Astrocyte of the cerebellum (primary cell): ENCODE data around the gene DKKL1.

ENCODE experiments used
- DNase-seq: peaks from one replicate; pipeline ENCODE4 v3.0.0-alpha.2; 2011; ENCODE audit warnings: low read depth
- H3K4me3 ChIP-seq: 2 replicates; pipeline ENCODE4 v1.5.1; 2011; ENCODE audit warnings: mild to moderate bottlenecking, low read depth, low read length, moderate library complexity
- in situ Hi-C: cut with HindIII; loops from 2 replicates; pipeline ENCODE4 v1.10.0; 2017; ENCODE audit warnings: low sequenced_read_pairs
- TF ChIP-seq, protein P1 (sequence below): IDR thresholded peaks from 2 replicates; pipeline ENCODE4 v1.5.1; 2012; ENCODE audit warnings: low read length, low read depth, moderate library complexity, mild to moderate bottlenecking; ENCODE audit errors: missing control alignments

DKKL1 gene

DNA sequence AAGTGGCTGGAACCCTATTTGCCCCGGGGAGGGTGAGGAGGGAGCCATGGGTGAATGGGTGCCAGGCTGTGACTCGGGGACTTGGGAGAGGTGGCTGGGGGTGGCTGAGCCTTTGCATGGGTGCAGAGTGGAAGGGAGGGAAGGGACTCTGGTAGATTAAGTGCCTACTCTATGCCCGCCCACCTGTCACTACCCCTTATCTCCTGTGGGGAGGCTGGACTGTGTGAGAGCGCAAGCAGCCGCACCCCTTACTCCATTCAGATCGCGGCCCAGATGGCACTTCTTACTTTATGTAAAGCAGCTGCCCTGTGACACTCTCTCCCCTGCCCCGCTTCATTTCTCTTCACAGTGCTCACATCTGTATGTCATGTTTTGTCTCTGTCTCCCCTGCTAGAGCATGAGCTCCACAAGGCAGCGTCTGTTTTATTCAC lies 27.3 kb downstream of the DKKL1 start:
- no peak for DNase-seq
- no peak overlapping the region for H3K4me3 ChIP-seq
- in situ Hi-C loops, result no loop called here
- TF ChIP-seq, protein P1, sequence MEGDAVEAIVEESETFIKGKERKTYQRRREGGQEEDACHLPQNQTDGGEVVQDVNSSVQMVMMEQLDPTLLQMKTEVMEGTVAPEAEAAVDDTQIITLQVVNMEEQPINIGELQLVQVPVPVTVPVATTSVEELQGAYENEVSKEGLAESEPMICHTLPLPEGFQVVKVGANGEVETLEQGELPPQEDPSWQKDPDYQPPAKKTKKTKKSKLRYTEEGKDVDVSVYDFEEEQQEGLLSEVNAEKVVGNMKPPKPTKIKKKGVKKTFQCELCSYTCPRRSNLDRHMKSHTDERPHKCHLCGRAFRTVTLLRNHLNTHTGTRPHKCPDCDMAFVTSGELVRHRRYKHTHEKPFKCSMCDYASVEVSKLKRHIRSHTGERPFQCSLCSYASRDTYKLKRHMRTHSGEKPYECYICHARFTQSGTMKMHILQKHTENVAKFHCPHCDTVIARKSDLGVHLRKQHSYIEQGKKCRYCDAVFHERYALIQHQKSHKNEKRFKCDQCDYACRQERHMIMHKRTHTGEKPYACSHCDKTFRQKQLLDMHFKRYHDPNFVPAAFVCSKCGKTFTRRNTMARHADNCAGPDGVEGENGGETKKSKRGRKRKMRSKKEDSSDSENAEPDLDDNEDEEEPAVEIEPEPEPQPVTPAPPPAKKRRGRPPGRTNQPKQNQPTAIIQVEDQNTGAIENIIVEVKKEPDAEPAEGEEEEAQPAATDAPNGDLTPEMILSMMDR, result no peak

DNA sequence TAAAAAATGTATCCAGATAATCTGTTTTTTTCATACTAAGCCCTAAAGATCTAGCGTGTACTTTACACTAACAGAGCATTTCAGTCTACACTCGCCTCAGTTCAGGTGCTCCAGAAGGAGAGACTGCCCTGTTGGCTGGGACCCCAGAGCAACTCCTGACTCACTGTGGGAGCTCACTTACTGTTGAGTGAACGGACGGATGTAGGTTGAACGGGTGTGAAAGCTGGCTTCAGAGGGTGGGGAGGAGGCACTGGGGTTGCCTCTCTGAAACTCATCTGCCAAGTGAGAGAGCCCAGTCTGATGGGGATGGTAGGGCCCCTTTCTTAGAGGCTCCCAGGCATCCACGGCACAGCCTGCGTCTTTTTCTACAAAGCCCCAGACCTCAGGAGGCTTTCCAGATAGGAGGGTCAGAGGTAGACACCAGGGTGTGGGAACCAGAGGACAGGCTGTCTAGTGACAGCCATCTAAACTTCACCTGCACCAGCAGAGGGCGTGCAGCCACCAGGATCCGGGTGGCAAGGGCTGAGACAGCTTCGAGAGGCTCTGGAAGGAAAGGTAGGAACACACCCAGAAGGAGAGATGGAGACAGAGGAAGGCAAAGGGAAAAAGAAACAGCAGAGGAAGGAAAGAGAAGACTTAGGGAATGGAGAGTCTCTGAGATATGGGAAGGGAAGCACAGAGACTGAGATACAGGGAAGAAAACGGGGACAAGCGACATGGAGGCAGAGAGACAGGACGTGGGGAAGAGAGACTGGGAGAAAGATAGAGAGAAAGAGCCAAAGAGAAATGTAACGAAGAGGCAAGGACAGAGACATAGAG lies 28.1 kb downstream of the DKKL1 start:
- in situ Hi-C loops, result no loop called here

DNA sequence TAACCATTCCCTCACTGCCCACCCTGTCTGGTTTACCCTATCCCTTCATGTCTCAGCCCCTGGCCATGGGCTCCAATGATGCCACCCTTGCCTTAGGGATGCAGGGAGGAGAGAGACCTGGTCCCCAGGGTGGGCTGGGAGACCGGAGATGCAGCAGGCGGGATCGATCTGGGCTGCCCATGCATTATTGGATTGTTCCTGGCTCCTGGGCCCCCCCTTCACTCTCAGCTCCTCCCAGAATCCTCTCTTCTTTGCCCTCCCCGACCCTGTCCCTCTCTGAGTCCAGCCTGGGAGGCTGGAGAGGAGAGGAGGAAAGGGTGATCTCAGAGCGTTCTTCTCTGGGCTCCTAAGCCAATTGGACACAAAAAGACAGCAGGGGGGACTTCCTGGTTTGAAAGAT lies 30.2 kb downstream of the DKKL1 start:
- TF ChIP-seq, protein P1, result no peak
- in situ Hi-C loops, result no loop called here
- H3K4me3 ChIP-seq, result no peak overlapping the region
- no peak for DNase-seq

More for the DNA sequence above, 28.1 kb downstream of the DKKL1 start:
- TF ChIP-seq, protein P1, result peak; percentile 79
- H3K4me3 ChIP-seq, result no peak overlapping the region
- peak; percentile 35 for DNase-seq

DNA sequence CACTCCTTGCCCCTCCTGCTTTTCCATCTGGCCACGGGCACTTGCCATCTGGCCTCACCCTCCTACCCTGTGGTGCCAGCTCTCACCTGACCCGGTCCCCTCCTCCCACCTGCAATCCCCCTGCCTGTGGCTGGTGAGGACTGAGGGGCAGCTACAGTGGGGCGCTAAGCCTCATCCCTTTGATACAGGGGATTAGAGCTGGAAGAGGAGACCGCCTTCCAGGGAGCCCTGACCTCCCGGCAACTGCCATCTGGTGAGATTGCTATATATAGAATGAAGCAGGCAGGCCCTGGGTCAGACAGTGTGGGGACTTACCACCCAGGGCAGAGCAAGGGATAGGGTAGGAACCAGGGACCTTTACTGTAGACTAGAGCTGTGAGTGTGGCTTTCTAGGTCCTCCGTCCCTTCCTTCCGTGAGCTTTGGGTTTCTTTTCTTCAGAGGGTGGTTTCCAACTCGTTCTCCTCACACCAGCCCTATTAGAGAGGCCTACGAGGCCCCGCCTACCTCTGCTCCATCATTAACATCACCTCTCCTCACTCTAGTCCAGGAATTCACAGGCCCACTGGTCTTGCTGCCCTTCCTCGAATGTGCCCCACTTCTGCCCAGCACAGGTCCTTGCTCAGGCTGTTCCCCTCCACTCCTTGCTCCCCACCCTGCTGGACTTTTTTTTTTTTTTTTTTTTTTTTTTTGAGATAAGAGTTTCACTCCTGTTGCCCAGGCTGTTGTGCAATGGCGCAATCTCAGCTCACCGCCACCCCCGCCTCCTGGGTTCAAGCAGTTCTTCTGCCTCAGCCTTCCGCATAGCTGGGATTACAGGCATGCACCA lies 32.1 kb downstream of the DKKL1 start:
- no peak overlapping the region for H3K4me3 ChIP-seq
- in situ Hi-C loops, result no loop called here
- TF ChIP-seq, protein P1, result no peak
- no peak for DNase-seq

DNA sequence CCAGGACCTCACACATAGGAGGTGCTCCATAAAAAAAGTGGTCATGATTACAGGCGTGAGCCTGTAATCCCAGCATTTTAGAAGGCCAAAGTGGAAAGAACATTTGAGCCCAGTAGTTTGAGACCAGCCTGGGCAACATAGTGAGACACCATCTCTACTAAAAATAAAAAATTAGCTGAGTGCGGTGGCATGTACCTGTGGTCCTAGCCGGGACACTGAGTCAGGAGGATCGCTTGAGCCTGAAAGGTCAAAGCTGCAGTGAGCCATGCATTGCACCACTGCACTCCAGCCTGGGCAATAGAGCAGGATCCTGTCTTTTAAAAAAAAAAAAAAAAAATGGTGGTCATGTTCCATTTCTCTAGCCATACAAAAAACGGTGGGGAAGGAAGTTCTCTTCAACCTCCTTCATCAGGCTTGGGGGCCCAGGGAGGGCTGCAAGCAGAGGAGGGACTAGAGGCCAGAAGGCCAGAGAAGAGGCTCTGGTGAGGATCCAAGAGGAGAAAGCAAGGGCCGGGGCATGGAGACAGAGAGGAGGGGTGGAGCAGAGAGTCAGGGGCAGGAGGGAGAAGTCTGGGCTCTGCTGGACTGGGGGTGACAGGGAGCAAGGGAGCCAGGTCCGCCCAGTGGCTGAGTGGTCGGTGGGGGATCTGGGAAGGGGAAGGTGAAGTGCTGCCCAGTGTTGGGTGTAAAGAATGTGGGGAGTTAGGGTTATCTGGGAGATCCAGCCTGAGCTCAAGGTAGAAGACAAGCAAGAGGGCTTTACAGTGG lies 33.2 kb downstream of the DKKL1 start:
- H3K4me3 ChIP-seq, result no peak overlapping the region
- in situ Hi-C loops, result no loop called here
- DNase-seq, result no peak
- TF ChIP-seq, protein P1, result no peak

DNA sequence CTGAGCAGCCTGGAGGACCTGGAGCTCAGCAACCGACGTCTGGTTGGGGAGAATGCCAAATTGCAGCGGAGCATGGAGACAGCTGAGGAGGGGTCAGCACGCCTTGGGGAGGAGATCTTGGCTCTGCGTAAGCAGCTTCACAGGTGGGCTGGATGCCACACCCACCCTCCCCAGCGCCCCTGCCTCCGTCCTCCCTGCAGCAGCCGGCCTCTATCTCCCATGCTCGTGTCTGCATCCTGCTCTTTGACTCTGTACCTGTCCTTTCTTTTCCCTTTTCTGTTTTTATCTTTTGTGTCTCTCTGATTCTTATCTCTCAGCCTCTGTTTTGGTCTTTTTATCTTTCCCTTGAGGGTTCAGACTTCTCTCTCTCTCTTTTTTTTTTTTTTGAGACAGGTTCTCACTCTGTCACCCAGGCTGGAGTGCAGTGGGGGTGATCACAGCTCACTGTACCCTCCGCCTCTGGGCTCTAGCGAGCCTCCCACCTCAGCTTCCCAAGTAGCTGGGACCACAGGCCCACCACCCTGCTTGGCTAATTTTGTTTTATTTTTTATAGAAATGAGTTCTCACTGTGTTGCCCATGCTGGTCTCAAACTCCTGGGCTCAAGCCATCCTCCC lies 34.4 kb downstream of the DKKL1 start:
- TF ChIP-seq, protein P1, result no peak
- DNase-seq, result no peak
- H3K4me3 ChIP-seq, result no peak overlapping the region
- in situ Hi-C loops, result no loop called here
